Measurements from ENCODE around the gene KLK10.

Gene KLK10, protein sequence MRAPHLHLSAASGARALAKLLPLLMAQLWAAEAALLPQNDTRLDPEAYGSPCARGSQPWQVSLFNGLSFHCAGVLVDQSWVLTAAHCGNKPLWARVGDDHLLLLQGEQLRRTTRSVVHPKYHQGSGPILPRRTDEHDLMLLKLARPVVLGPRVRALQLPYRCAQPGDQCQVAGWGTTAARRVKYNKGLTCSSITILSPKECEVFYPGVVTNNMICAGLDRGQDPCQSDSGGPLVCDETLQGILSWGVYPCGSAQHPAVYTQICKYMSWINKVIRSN

DNA sequence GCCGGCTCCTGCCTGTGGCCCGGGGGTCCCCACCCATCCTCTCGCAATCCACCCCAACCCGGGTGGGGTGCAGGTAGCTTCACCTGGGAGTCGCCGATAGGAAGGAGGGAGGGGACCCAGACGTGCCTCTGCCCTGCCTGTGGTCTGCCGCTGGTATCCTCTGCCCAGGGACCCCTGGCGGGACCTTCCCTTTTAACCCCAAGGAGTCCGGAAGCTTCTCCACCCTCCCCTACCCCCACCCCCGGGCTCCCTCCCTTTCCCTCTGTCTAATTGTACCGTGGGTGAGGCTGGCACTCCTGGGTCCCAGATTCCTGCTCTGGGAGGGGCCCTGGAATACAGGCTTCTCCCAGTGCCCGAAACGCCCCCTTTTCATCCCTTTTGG, at the start of gene KLK10:
Gene KLK10, minus strand, starts transcription at position 166 of the 382 bp plus-strand sequence. CDS start 579 bp downstream, outside the sequence.
- H3K27ac ChIP-seq: no peak within 1 kb of the TSS
- no peaks in the 10 kb centered on the region for H3K9me3 ChIP-seq
- peak within 1 kb of the TSS in 1 of 2 experiments; percentile 53 for H3K4me3 ChIP-seq (ENCODE audit: low read depth in 1 of 2, low read length in 1 of 2)
- peaks cover 100% of the 10 kb centered on the region for H3K27me3 ChIP-seq
- no peak for TF ChIP-seq CTCF (IDR thresholded peaks at IDR 0.05)
- H3K4me1 ChIP-seq (ENCODE audit: control insufficient read depth in 1 of 2, insufficient read depth in 1 of 2, low read depth in 1 of 2, low read length in 1 of 2): peaks cover 0 to 10% of the 10 kb centered on the region in 2 experiments
- H3K36me3 ChIP-seq: no peaks in the 10 kb centered on the region

DNA sequence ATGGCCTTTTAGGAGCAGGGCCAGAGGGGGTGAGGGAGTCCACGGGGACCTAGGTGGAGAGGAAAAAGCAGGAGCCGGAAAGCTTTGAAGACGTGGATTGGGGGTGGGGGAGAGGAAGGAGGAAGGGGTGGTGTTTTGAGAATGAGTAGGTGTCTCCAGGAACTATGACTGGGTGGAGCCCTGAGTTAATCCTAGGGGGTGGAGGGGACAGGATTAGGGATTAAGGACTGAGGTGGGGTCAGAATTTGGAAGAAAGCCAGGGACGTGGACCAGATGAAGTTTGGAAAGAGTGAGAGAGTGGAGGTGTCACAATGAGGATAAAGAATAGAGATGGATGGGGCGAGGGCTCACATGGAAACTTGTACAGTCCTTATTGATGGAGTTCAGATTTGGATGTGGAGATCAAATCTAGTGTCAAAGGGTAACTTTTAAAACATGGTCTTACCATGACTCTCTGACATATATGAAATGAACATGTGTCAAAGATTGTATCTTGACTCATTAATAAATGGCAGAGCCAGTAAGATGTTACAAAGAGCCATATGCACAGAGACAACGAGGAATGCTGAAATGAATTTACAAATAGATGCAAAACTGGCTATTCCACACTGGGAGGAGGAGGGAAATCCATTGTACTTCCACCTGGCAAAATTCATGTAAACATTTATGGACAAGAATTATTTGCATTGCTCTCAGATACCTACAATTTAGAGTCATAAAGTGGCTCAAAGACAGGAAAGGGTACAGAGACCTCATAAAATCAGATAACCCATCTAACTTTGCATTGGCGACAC, 47.1 kb upstream of the KLK10 start:
- Histone ChIP-seq H3K4me1 (ENCODE audit: control insufficient read depth in 1 of 2, insufficient read depth in 1 of 2, low read depth in 1 of 2, low read length in 1 of 2) (no peaks in the 10 kb centered on the region), H3K9me3 (no peaks in the 10 kb centered on the region), H3K36me3 (no peaks in the 10 kb centered on the region), H3K4me3 (ENCODE audit: low read depth in 1 of 2, low read length in 1 of 2) (no peak overlapping the region), H3K27ac (no peak overlapping the region), H3K27me3 (peaks cover 83% of the 10 kb centered on the region)
- no peak for TF ChIP-seq CTCF (IDR thresholded peaks at IDR 0.05)

DNA sequence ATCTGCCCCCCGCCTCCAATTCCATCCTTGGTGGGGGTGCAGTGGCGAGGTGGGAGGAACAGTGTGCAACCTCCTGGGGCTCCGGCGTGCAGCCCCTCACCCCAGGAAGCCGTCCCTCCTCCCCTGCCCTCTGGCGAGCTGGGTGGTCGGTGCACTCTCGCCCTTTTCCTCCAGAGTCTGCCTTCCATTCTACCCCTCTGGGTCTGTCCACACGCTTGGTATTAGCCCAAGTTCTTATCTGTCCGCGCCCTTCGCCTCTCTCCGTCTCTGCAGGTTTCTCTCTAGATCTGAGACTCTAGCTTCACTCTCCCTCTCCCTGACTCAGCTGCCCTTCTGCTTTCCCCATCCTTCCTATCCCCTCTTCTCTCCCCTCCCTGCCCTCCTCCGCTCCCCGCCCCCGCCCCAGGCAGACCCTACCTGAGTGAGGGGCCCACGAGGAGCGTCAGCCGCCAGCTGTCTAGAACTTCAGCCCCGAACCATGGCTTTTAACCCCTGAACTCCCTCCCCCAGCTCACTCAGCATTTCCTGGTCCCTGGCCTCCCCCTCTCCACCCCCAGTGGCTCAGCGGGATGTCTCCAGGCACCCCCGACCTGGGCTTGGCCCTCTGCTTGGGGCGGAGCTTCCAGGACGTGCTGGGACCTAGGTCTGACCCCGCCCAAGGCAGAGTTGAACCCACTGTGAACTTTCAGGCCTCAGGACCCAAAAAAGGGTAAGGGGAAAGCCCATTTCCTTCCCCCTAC, 45.9 kb upstream of the KLK10 start:
- TF ChIP-seq CTCF (IDR thresholded peaks at IDR 0.05): no peak

DNA sequence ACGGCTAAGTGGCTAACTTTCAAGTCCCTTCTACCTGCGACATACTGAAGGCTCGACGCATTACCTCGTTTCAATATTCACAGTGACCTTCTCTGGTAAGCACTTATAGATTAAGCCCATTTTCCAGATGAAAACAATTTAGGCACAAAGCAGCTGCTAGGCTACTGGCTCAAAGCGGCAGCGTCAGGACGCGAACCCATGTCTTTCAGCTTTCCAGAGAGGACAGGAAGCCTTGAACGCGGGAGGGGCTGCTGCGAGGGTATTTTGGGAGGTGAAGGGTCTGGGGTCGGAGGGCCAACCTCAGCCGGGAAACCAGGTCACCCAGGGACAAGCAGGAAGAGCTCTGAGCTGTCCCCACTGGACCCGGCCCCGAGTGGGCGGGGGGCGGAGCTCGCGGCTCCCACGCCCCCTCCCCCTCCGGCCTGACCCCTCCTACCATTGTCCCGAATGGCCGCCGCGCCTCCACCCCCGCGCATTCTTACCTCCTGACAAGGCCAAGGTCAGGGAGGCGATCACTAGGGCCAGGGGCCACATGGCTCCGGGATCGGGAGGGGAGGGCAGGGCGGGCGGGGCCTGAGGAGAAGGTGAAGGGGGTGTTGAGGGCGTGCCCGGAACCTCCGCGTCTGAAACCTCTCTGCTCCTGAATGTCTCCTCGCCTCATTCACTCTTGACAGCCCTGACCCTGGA, 45.2 kb upstream of the KLK10 start, which contains the start of gene KLK13:
Gene KLK13, minus strand, starts transcription at position 559 of the 687 bp plus-strand sequence. Its CDS starts 25 bp downstream, at position 534.
- H3K4me1 ChIP-seq (ENCODE audit: control insufficient read depth in 1 of 2, insufficient read depth in 1 of 2, low read depth in 1 of 2, low read length in 1 of 2): no peaks in the 10 kb centered on the region
- TF ChIP-seq CTCF (IDR thresholded peaks at IDR 0.05): no peak
- no peak within 1 kb of the TSS for H3K27ac ChIP-seq
- no peaks in the 10 kb centered on the region for H3K36me3 ChIP-seq
- no peak within 1 kb of the TSS for H3K4me3 ChIP-seq (ENCODE audit: low read depth in 1 of 2, low read length in 1 of 2)
- peaks cover 81% of the 10 kb centered on the region for H3K27me3 ChIP-seq
- no peaks in the 10 kb centered on the region for H3K9me3 ChIP-seq

More for the DNA sequence above, 45.9 kb upstream of the KLK10 start:
- H3K4me1 ChIP-seq (ENCODE audit: control insufficient read depth in 1 of 2, insufficient read depth in 1 of 2, low read depth in 1 of 2, low read length in 1 of 2): no peaks in the 10 kb centered on the region
- no peak overlapping the region for H3K27ac ChIP-seq
- no peaks in the 10 kb centered on the region for H3K9me3 ChIP-seq
- H3K4me3 ChIP-seq (ENCODE audit: low read depth in 1 of 2, low read length in 1 of 2): no peak overlapping the region
- H3K27me3 ChIP-seq: peaks cover 79% of the 10 kb centered on the region
- H3K36me3 ChIP-seq: no peaks in the 10 kb centered on the region

GRCh38 chr19:51063664-51064063, 44.2 kb upstream of the KLK10 start:
- Histone ChIP-seq H3K27ac (no peak overlapping the region), H3K4me3 (ENCODE audit: low read depth in 1 of 2, low read length in 1 of 2) (no peak overlapping the region), H3K27me3 (peaks cover 84% of the 10 kb centered on the region), H3K9me3 (no peaks in the 10 kb centered on the region), H3K4me1 (ENCODE audit: control insufficient read depth in 1 of 2, insufficient read depth in 1 of 2, low read depth in 1 of 2, low read length in 1 of 2) (no peaks in the 10 kb centered on the region), H3K36me3 (no peaks in the 10 kb centered on the region)
- TF ChIP-seq CTCF (IDR thresholded peaks at IDR 0.05): no peak

Measured in neutrophil (primary cell).